Lung (tissue), 12 donors: Measurements from ENCODE around the gene CTSA. TPM values are rescaled to one million over a fixed set of nuclear protein-coding genes. Genes with fewer than 3 reads are reported as not detected.

Source experiments
- ATAC-seq: fragments of 200-7000 bp; cut with Tn5 transposase; one replicate; pipeline ENCODE4 v1.9.1; 2020; ENCODE audit warnings: moderate number of reproducible peaks; ENCODE audit not compliant: insufficient read depth, low FRiP score
- DNase-seq, 3 donors: peaks; one replicate each; pipeline ENCODE4 v3.0.0-alpha.2; 2013 to 2017
- H3K27ac ChIP-seq, 2 donors: one replicate each; pipeline ENCODE4 v1.5.1; 2013; ENCODE audit warnings: mild to moderate bottlenecking in 2 of 2, moderate library complexity in 2 of 2, control low read depth in 1 of 2, inconsistent platforms in 1 of 2, low read depth in 1 of 2, low read length in 1 of 2
- H3K27me3 ChIP-seq, 3 donors: one replicate each; pipeline ENCODE4 v1.5.1; 2013; ENCODE audit warnings: low read length in 2 of 3; ENCODE audit not compliant: control insufficient read depth in 3 of 3, insufficient read depth in 3 of 3
- H3K36me3 ChIP-seq, 4 donors: one replicate each; pipeline ENCODE4 v1.5.1; 2013; ENCODE audit warnings: low read length in 4 of 4, mild to moderate bottlenecking in 1 of 4, moderate library complexity in 1 of 4; ENCODE audit not compliant: control insufficient read depth in 4 of 4, insufficient read depth in 4 of 4
- H3K4me1 ChIP-seq, 5 donors: one replicate each; pipeline ENCODE4 v1.5.1; 2013; ENCODE audit warnings: low read length in 5 of 5, mild to moderate bottlenecking in 2 of 5, moderate library complexity in 1 of 5; ENCODE audit not compliant: control insufficient read depth in 5 of 5, insufficient read depth in 5 of 5
- H3K4me3 ChIP-seq: one replicate; pipeline ENCODE4 v1.5.1; 2013; ENCODE audit warnings: mild to moderate bottlenecking, control low read depth, moderate library complexity
- H3K9ac ChIP-seq, 2 donors: one replicate each; pipeline ENCODE4 v1.5.1; 2013; ENCODE audit warnings: low read length in 2 of 2, control low read depth in 1 of 2; ENCODE audit not compliant: insufficient read depth in 1 of 2
- H3K9me3 ChIP-seq, 4 donors: one replicate each; pipeline ENCODE4 v1.5.1; 2013; ENCODE audit warnings: low read length in 3 of 4, mild to moderate bottlenecking in 1 of 4, moderate library complexity in 1 of 4; ENCODE audit not compliant: control insufficient read depth in 4 of 4, insufficient read depth in 3 of 4
- CTCF ChIP-seq: IDR thresholded peaks from 2 replicates; pipeline ENCODE4 v1.5.1; 2012; ENCODE audit warnings: mild to moderate bottlenecking; ENCODE audit errors: control extremely low read depth, extremely low read depth
- WGBS, 2 donors: extraction: QIAGEN DNeasy Blood & Tissue Kit; methylation state at CpG; one replicate each; pipeline ENCODE4 v1.1.7; 2013; 5-methylcytosine and 5-hydroxymethylcytosine counted together
- polyA plus RNA-seq, 2 donors: library from polyadenylated mRNA; stranded (reverse); fragments of 200-250 nt; gene quantifications; one replicate each; pipeline ENCODE4 v1.2.1, GENCODE V29; 2013
- total RNA-seq, 2 donors: library from RNA; depleted of rRNA in 1 of 2; stranded (reverse); fragments of >200 nt in 1 of 2; gene quantifications; one replicate each; pipeline ENCODE4 v1.2.1, GENCODE V29; 2014 to 2021
- donor health status: control.
- donor health status: control.
- donor health status: Bipolar disorder and iron deficiency.
- donor health status: healthy.
- donor health status: DM: yes; HTN: yes; CAD: no.

Gene CTSA
- total and polyA plus RNA-seq, 4 donors, result 72.2 to 247 (median 140) TPM

GRCh38 chr20:45860560-45861220, 30.4 kb upstream of the CTSA start:
- H3K4me3 ChIP-seq, result no peak overlapping the region
- ATAC-seq (no peak), DNase-seq (no peak)
- H3K27me3 ChIP-seq, result no peaks in the 10 kb centered on the region
- H3K27ac ChIP-seq, result no peak overlapping the region
- H3K4me1 ChIP-seq, result peaks cover 2 to 19% (median 12%) of the 10 kb centered on the region in 5 donors
- no peak overlapping the region for H3K9ac ChIP-seq
- no peaks in the 10 kb centered on the region for H3K9me3 ChIP-seq
- WGBS, 2 donors, result 63 to 78% methylated on average over 7 of the region's 7 CpGs
- peaks cover 0 to 4% (median 0%) of the 10 kb centered on the region in 4 donors for H3K36me3 ChIP-seq
- no peak for TF ChIP-seq CTCF

GRCh38 chr20:45861221-45862075, 29.7 kb upstream of the CTSA start:
- Histone ChIP-seq H3K4me3 (no peak overlapping the region), H3K27me3 (no peaks in the 10 kb centered on the region), H3K4me1 (peaks cover 2 to 11% (median 7%) of the 10 kb centered on the region in 5 donors), H3K27ac (no peak overlapping the region), H3K9ac (no peak overlapping the region), H3K36me3 (peaks cover 0 to 4% (median 0%) of the 10 kb centered on the region in 4 donors), H3K9me3 (no peaks in the 10 kb centered on the region)
- 92 to 96% methylated on average over 7 of the region's 7 CpGs for WGBS, 2 donors
- DNase-seq (peak in 1 of 3 donors; percentile 13), ATAC-seq (no peak)
- TF ChIP-seq CTCF, result no peak

GRCh38 chr20:45863543-45864470, 27.3 kb upstream of the CTSA start:
- Histone ChIP-seq H3K36me3 (no peaks in the 10 kb centered on the region), H3K4me3 (no peak overlapping the region), H3K4me1 (peaks cover 0 to 2% (median 0%) of the 10 kb centered on the region in 5 donors), H3K9me3 (no peaks in the 10 kb centered on the region), H3K27me3 (no peaks in the 10 kb centered on the region), H3K27ac (no peak overlapping the region), H3K9ac (no peak overlapping the region)
- TF ChIP-seq CTCF, result no peak
- DNase-seq, result no peak
- 90 to 91% methylated on average over 7 of the region's 7 CpGs for whole genome bisulfite sequencing, 2 donors
- no peak for ATAC-seq
